Uterus (tissue), 2 donors: ENCODE measurements around the gene UHMK1.

Experiments used
- CTCF ChIP-seq, 4 experiments: fragments of 200-600 bp in 2 of 4; fragments of 450-650 bp in 2 of 4; sonication (generic) in 2 of 4; IDR thresholded peaks; one replicate each; pipeline ENCODE4 v1.5.1; 2016 to 2019; ENCODE audit warnings: antibody characterized with exemption in 4 of 4, mild to moderate bottlenecking in 2 of 4, moderate library complexity in 1 of 4
- POLR2A ChIP-seq, 2 donors: fragments of 450-650 bp; IDR thresholded peaks; one replicate each; pipeline ENCODE4 v1.6.1; 2016; ENCODE audit warnings: antibody characterized with exemption in 2 of 2, mild to moderate bottlenecking in 1 of 2, moderate library complexity in 1 of 2

GRCh38 chr1:162470216-162470615, 27.4 kb upstream of the UHMK1 start:
- TF ChIP-seq CTCF (IDR thresholded peaks at IDR 0.05) (no peak), POLR2A (IDR thresholded peaks at IDR 0.05) (no peak)
